ENCODE data around the gene EIF2AK2.
"Not testable (repeated sequence)": the region's sequence is repeated elsewhere in the genome, so short reads cannot be mapped to it uniquely, and the experiment has no call there.

Gene EIF2AK2

DNA sequence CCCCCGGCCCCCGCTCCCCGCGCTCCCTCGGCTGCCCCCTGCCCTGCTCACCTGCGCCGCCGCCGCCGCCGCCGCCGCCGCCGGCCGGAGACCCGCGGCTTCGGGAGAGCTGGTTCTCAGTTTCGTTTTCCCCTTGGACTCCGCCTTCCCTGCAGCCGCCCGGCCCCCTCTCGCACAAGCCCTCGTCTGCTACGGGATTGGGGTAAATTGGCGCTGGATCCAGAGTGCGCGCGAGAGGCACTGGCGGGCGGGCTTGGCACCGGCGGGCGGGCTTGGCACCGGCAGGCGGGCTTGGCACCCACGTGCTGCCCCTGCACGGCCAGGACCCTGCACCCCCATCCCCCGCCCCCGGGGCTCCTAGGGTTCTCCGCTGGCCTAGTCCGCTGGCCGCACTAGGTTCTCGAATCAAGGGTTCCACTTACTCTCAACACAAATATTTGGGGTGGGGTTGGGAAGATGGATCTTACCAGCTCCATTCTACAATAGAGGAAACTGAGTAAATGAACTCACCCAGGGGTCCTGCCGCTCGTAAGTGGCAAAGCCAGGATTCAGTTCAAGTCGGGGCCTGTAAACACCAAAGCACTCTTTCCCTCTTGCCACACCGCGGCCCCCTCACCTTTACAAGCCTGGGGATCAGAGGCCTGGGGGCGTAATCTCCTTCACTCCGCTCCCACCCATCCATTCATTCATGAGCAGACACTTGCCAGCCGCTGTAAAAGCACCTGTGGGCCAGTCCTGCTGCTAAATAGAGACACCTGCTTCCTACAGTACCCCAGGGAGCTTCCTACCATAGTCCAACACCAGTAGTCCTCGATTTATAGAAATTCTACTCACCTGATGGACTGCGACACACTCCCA, at the start of gene EIF2AK2:
Gene EIF2AK2, minus strand, starts transcription at position 124 of the 858 bp plus-strand sequence. CDS start 9,174 bp downstream, outside the sequence.
- peak; percentile 92 for DNase-seq

DNA sequence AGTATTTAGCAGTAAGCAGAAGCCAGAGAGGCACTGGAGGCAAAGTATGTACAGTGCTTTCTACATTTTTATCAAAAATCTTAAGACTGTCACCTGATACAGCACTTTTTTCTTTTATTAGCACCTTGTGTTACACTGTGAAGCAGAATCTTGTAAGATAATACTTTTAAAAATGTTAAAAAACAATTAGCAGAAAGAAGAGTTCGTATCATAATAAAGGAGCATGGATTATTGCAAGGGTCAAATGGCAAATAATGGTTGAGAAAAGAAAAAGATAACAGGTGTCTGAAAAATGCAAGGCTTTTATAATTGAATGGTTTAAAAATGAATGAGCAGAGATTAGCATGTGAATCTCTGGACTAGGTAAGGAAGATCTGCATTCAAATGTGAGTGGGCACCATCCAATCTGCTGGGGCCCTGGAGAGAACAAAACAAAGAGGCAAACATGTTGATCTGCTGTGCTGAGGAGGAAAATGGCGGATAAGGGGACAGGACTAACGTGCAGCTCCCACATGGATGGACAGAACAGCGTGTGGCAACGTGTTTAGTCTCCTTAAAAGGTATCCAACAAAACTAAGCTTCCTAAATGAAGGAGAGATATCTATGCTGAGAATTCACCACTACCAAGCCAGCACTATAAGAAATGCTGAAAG, 49.0 kb upstream of the EIF2AK2 start:
- no peak for DNase-seq

DNA sequence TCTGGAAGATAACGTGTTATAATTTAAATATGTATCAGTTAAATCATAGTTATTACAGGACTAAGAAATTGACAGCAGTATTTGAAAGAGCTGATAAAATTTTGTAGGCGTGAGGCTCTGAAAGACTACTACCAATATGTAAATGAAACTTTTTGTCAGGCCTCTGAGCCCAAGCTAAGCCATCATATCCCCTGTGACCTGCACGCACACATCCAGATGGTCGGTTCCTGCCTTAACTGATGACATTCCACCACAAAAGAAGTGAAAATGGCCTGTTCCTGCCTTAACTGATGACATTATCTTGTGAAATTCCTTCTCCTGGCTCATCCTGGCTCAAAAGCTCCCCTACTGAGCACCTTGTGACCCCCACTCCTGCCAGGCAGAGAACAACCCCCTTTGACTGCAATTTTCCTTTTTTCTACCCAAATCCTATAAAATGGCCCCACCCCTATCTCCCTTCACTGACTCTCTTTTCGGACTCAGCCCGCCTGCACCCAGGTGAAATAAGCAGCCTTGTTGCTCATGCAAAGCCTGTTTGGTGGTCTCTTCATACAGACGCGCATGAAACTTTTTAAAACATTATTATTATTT, 48.4 kb upstream of the EIF2AK2 start:
- not testable (repeated sequence) for DNase-seq

DNA sequence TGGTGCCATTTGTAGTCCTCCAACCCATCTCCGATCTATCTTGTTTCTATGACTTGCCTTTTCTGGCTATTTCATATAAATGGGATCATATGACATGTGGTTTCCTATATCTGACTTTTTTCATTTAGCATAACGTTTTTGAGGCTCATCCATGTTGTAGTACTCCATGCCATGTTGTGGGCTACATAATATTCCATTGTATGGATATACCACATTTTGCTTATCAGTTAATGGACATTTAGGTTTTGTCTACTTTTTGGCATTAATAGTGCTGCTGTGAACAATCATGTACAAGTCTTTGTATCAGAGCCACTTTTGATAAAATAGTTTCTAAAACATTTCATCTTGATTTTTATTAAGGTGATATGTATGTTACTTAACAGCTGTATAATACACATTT, 46.9 kb upstream of the EIF2AK2 start:
- DNase-seq: no peak

DNA sequence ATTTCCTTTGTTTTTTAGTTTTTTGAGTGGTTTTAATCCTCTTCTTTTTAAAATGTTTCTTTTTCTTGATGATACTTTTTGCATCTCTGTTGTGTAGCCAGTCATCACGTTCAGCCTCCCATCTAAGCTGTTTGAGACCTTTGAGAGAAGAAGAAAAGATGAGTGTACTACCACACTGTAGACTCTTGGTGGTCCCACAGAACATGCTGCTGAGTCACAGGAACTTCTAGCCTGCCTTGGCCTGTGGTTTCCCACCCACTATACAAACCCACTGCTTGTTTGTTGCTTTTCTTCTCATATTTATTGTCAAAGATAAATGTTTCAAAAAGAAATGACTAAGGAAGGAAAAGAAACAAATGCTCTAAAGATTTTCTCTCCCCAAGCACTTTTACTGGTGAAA, 45.0 kb upstream of the EIF2AK2 start:
- peak; percentile 30 for DNase-seq

DNA sequence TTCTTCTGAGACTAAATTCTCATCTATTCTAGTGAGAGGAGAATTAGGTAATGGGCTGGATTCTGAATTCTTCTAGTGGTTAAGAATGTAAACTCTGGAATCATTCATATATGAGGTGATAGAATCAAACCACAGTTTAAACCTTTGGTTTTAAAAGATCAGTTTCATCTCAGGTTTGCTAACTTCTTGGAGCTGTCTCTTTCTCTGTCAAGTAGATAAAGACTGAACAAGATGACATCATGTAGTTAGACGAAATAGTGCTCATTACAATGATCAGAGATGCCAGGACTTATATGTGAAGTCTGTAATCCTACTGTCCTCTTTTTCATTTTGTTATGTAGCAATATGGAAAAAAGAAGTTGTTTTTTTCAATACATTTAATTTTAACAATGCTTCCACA, 44.4 kb upstream of the EIF2AK2 start:
- DNase-seq: no peak

DNA sequence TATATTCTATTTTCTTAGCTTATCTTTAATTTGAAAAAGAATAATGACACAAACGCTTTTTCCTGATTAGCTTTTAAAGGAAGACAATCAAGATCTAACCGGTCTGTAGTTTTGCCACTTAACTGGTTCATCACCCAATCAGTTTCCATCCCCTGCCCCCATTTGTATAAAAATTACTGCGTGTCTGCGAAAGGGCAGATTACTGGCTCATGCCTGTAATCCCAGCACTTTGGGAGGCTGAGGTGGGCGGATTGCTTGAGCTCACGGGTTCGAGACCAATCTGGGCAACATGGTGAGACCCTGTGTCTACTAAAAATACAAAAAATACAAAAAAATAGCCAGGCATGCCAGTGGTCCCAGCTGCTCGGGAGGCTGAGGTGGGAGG, 41.9 kb upstream of the EIF2AK2 start:
- DNase-seq: no peak

DNA sequence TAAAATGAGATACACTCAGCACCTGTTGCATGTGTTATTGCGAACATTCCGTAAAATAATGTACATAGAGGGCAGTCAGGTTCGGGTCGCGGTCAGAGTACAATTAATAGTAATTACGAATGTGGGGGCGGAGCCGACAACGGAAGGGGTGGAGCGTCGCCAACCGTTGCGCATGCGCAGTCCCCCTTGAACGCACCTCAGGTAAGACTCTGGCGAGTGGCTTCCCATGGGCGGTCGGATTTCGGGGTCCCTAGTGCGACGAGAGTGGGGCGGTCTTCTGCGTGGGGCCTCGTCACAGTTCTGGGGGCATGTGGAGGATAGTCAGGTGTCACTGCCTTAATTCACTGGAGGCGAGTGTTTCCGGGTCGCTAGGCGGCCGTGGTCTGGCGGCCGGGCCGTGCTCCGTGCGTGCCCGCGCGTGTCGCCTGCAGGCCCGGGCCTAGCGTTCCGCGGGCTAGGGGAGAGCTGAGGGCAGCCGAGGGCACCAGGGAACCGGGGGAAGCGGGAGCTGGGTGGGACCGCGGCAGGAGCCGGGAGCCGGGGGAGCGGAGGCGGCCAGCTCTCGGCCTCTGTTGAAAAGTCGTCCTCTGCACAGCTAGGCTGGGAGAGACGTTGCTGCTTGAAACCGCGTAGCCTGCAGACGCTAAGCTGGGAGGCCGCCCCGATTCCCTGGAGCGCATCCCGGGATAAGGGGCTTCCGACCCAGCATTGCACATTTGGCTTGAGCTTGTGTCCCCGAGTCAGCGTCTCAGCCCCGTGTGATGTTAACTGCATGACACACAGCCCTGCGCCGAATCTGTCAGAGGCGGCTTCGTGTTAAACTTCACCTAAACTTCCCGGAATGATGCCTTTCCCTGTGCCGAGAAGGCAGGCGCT, 39.8 kb upstream of the EIF2AK2 start, which contains the start of gene CEBPZOS:
Gene CEBPZOS, plus strand, starts transcription at position 177 of the 876 bp plus-strand sequence. CDS start 3,209 bp downstream, outside the sequence.
- peak; percentile 75 for DNase-seq

DNA sequence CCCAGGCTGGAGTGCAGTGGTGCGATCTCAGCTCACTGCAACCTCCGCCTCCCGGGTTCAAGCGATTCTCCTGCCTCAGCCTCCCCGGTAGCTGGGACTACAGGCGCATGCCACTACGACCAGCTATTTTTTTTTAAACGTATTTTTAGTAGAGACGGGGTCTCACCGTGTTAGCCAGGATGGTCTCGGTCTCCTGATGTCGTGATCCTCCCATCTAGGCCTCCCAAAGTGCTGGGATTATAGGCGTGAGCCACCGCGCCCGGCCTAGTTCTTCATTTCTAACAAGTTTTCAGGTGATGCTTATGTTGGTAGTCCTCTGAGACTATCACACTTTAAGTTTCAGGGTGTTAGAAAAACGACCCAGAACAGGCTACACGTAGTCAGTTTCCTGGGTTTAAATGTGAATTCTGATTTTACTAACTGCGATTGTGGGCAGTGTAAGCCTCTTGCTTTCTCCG, 39.1 kb upstream of the EIF2AK2 start:
- not testable (repeated sequence) for DNase-seq

DNA sequence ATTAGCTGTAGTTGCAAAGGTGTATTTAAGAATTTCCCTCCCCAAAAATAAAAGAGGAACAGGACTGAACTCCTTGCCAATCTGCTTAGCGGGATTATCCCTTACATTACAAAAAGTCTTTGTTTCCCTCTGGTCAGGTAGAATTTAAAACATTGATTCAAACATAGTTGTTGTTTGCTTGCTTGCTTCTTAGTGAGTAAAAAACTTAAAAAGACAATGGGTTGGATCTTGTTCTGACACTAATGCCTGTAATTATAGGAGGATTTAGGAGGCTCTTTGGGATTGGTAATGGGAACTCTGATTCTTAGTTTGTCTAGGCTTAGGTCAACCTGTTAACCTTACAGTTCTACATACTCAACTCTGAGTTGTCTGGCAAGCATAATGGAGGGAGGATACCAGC, 35.8 kb upstream of the EIF2AK2 start:
- DNase-seq: no peak

DNA sequence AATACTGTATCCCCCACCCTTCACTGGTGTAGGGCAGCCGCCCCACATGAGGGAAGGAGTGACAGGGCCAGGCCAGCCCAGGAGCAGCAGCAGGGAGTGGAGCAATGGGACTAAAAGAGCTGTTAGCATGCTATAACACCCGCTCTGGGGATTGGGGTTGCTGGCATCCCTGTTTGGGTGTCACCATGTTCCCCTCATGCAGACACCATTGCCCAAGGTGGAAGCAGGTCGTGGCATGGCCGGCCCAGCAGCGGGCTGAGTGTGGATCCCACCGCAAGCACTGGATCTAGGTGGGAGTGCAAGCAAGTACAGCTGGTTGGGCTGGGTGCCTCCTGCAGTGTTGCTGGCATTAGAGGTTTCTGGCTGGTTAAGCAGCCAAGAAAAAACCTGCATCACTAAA, 35.0 kb upstream of the EIF2AK2 start:
- no peak for DNase-seq

DNA sequence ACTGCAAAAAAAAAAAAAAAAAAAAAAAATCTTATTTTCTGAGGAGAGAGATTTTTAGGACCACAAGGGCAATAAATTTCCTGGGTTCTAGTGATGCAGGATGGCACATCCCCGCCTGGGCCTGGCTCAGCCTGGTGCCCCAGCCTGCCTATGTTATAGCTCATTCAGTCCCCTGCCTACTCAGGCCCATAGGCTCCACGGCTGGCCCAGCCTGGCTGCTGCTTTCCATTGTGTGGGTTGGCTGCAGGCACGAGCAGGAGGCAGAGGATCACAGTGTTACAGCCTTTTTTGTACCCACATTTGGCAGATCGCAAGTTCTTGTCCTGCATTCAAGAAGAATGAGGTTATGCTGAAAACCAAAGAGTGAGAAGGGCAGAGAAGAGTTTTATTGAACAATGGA, 34.5 kb upstream of the EIF2AK2 start:
- no peak for DNase-seq

DNA sequence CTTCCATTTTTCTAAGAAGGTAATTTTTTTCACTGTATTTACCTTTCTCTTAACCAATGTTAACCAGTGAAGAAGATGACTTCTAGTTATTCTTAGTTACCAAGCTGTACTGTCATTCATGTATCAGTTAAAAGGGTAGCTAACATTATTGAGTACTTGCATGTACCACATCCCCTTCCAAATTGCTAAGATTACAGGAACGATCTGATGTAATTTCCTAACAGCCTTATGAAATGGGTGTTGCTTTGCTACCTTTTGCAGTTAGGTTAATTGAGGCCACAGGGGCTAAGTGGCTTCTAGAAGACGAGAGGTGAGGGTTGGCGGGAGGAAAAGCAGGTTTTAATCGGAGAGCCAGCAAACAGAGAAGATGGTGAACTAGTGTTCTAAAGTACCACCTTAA, 33.5 kb upstream of the EIF2AK2 start:
- no peak for DNase-seq

DNA sequence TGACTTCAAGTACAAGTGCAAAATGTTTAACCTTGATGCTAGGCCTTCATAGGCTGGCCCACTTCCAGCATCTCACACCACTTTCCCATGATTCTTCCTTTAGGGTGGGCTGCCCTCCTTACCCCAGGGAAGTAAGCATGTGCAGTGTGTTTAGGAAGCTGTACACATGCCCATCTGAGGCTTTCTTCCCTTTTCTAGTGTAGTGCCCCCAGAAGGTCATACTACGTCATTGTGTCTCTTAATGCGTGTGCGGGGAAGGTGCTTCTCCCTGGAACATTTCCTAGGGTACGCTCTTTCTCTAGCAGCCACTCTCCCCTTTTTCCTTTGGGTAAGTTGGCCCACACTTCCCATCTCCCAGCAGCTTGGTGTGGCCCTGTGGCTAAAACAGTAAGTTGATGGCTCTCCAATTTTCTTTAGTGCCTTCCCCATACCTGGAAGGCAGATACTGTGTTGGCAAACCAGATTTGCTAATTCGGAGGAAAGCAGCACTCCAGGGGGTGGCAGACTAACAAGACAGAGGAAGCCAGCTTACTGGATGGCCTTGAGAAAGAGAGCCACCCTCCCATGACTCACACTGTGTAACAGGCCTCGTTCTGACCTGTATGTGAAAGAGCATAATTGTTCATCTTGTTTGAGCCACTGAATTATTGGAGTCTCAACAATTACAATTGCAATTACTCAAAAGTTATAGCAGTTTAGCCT, 32.8 kb upstream of the EIF2AK2 start:
- peak; percentile 86 for DNase-seq

DNA sequence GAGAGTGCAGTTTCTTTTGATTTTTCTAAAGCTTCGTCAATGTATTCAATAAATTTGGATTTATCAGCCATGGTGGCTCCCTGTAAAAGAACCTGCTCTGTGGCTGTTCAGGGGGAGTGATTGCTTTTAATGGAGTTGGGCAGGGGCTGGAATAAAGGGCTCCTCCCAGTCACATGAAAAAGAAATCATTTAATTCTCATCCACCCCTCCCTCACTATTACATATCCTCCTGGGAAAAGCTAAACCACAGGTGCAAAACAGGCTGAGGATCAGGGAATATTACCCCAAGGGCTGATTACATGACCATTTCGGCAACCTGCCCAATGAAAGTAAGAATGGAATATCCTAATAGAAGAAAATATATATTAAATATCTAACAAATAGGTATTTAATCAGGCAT, 31.8 kb upstream of the EIF2AK2 start, which contains the start of gene SULT6B1:
Gene SULT6B1, minus strand, starts transcription at position 101 of the 400 bp plus-strand sequence. Its CDS starts 30 bp downstream, at position 71.
- DNase-seq: no peak

DNA sequence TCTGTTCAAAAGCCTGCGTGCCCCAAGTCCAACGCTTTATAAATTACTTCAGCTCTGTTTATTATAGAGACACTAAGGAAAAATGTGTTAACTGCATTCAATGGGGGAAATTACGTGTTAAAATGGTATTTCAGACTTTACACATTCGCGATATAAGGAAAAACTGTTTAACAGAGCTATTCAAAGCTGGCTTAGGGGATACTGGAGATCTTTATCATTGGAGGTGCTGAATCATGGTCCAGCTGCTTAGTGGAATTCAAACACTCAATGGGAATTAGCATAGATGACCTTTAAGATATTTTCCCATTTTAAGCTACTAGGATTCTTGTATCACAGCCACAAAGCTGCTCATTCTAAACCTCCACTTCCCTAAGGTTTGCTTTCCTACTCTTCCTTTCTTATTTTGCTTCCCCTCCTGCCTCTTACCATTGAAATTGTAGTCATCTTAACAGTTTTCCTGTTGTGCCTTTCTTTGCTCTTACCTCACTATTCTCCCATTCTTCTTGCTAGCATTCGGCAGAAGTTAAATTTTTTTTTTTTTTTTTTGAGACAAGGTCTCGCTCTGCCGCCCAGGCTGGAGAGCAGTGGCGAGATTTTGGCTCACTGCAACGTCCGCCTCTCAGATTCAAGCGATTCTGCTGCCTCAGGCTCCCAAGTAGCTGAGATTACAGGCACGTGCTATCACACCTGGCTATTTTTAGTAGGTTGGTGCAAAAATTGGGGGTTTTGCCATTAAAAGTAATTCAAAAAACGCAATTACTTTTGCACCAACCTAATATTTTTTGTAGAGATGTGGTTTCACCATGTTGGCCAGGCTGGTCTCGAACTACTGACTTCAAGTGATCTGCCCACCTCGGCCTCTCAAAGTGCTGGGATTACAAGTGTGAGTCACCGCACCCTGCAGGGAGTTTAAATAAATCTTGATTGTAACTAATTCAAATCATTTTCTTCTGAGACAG, 25.2 kb upstream of the EIF2AK2 start:
- DNase-seq: peak; percentile 73

DNA sequence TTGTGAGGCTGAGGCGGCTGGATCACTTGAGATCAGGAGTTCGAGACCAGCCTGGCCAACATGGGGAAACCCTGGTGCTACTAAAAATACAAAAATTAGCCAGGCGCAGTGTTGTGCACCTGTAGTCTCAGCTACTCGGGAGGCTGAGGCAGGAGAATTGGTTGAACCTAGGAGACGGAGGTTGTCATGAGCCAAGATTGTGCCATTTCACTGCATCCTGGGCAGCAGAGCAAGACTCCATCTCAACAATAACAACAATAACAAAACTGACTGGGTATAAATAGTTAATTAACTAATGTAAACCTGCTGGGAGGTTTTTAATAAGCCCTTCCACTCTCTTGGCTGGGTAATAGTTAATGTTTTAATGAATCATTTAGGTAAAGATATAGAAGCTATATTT, 23.9 kb upstream of the EIF2AK2 start:
- DNase-seq: no peak

DNA sequence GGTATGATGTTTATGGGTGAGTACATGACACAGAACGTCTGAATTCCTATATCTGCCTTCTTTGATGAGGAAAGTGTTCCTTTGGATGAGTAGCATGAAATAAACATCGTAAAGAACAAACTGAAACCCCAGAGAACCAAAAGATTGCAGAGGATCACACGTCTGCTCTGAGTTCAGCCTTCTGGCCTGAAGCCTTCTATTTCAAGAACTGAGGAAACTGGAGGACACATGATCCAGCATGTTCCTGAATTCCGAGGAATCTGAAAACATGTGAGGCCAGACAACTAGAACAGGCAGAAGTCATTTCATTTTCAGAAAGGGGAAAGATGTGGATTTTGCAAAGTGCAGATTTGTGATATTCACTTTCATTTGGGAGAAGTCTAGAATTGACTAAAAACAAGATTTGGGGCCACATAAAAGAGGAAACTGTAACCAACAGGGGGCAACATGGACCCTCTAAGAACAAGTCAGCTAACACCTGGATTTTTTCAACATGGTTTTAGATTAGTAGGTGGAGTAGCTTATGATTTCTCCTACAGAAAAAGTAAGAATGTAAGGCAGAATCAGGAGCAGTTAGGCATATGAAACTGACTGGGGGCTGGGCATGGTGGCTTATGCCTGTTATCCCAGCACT, 23.3 kb upstream of the EIF2AK2 start:
- no peak for DNase-seq

DNA sequence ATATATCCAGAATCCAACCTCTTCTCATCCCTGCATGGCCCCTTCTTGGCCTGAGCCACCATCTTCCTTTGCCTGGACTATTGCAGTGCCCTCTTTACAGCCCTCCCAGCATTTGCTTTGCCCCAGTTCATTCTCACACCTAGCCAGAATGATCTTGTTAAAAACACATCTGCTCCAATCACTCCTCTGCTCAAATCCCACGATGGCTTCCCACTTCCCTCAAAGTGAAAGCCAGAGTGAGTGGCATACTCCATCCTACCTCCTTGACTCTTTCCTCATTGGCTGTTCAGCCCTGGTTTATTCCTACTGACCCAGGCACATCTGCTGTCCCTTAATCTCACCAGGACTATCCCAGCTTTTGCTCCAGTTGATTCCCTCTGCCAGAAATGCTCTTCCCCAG, 17.0 kb upstream of the EIF2AK2 start:
- DNase-seq: no peak

DNA sequence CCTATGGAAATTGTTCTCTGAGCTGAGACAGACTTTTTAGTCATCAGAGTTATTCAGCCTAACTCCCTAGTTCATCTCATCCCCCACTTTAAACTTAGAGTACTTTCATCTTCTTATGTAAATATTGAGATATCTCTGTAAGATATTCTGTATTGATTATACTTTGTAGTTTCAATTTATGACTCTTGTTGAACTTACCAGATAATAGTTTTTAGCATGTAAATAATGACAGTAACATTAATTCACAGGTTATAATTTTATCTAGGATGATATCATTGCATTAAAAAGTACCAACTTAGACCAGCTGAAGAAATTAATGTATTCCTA, 14.8 kb upstream of the EIF2AK2 start:
- no peak for DNase-seq
